Ovary (tissue), 9 donors: ENCODE data around the gene RRAS2. TPM values are rescaled to one million over a fixed set of nuclear protein-coding genes. Genes with fewer than 3 reads are reported as not detected.

Source experiments
- DNase-seq, 5 donors: peaks; one replicate each; pipeline ENCODE4 v3.0.0-alpha.2; 2019 to 2020
- H3K27ac ChIP-seq, 2 donors: fragments of 200-600 bp; one replicate each; pipeline versions ENCODE4 v1.5.1 to v1.8.0; 2019 to 2022
- H3K27me3 ChIP-seq: fragments of 200-600 bp; one replicate; pipeline ENCODE4 v1.8.0; 2022
- H3K36me3 ChIP-seq: fragments of 200-600 bp; sonication (generic); one replicate; pipeline ENCODE4 v1.5.1; 2019
- H3K4me1 ChIP-seq: one replicate; pipeline ENCODE4 v1.8.1; 2013; ENCODE audit warnings: mild to moderate bottlenecking, moderate library complexity; ENCODE audit not compliant: insufficient read depth
- H3K4me3 ChIP-seq: fragments of 200-600 bp; sonication (generic); one replicate; pipeline ENCODE4 v1.5.1; 2017
- H3K9me3 ChIP-seq, 2 donors: fragments of 200-600 bp in 1 of 2; sonication (generic) in 1 of 2; one replicate each; pipeline versions ENCODE4 v1.5.1 to v1.8.1; 2013 to 2019; ENCODE audit warnings: mild to moderate bottlenecking in 1 of 2, moderate library complexity in 1 of 2
- EP300 ChIP-seq: sonication (generic); formaldehyde crosslinking; IDR thresholded peaks from one replicate; pipeline ENCODE4 v1.6.1; 2017; ENCODE audit warnings: antibody characterized with exemption
- POLR2A ChIP-seq: fragments of 450-650 bp; IDR thresholded peaks from one replicate; pipeline ENCODE4 v1.6.1; 2017; ENCODE audit warnings: antibody characterized with exemption, mild to moderate bottlenecking, moderate library complexity
- WGBS, 3 donors: extraction: QIAGEN DNeasy Blood & Tissue Kit in 1 of 3; methylation state at CpG; one replicate each; pipeline versions ENCODE4 v1.1.5 to v1.1.7; 2013 to 2017; 5-methylcytosine and 5-hydroxymethylcytosine counted together
- intact Hi-C, 4 donors: fragments of 100-400 bp; cut with DNase I; formaldehyde crosslinking; loops; one replicate each; pipeline versions ENCODE4 v1.11.0 to v1.15.1; 2022 to 2023
- polyA plus RNA-seq, 2 donors: library from polyadenylated mRNA; stranded (reverse); fragments of 200-250 nt in 1 of 2; fragments of 350-450 nt in 1 of 2; fragmentation: Illumina TruSeq in 1 of 2; extraction: RNeasy Lipid Tissue Mini Kit (QIAGEN cat#74804) in 1 of 2; gene quantifications; one replicate each; pipeline ENCODE4 v1.2.3, GENCODE V29; 2013 to 2014
- total RNA-seq, 7 donors: library from RNA; depleted of rRNA in 2 of 7; stranded (reverse); fragments of >200 nt in 2 of 7; fragmentation: NEBNext Ultra II Directional in 3 of 7; extraction: Animal tissue kit (Norgen Biotek cat#: 25700) in 3 of 7; gene quantifications; one replicate each; pipeline versions ENCODE4 v1.1.0 to v1.2.4, GENCODE V29; 2016 to 2023
- TF ChIP-seq, protein P1 (sequence below), 3 donors: fragments of 450-650 bp in 2 of 3; fragments of 200-600 bp in 1 of 3; IDR thresholded peaks; one replicate each; pipeline versions ENCODE4 v1.5.1 to v1.8.0; 2016 to 2022; ENCODE audit warnings: antibody characterized with exemption in 3 of 3, mild to moderate bottlenecking in 1 of 3
- donor health status: DM: no; HTN: no; CAD: no; lungs with moderate emphysema.
- donor health status: DM: no; HTN: no; CAD: no.
- donor health status: Bipolar disorder and iron deficiency.
- donor health status: DM: yes; HTN: yes; CAD: no.
- donor health status: DM: no; HTN: no; CAD: no.
- donor health status: DM: yes; HTN: yes; CAD: no.

Gene RRAS2
- total and polyA plus RNA-seq, 9 donors, result 25.7 to 45.2 (median 34.8) TPM

DNA sequence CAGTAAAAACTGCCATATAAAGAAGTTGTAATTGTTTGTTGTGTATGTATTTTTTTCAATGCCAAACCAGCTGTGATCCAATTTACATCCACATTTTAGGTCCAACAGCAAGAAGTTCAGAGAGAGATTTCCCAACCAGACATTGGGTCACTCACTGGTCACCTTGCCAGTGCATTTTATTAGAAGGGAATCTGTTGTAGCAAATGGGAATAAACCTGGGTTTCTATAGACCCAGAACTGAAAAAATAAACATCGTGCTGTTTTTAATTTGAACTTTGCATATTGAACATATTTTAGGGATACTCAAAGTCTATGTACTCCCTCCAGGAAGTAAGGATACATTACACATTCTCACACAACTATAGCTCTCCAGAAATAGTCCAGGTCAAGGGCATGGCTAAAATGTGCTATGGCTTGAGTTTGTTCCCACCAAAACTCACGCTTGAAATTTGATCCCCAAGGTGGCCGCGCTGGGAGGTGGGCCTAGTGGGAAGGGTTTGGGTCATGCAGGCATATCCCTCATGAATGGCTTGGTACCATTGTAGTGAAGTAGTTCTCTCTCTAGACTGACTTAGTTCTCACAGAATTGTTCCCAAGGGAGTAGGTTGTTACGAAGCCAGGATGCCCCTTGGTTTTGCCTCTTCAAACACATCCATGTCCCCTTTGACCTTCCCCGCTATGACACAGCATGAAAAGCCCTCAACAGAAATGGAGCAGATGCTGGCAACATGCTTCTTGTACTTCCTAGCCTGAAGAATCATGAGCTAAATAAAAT, 90.9 kb downstream of the RRAS2 start:
- H3K27me3 ChIP-seq, result no peaks in the 10 kb centered on the region
- peaks cover 2% of the 10 kb centered on the region for H3K36me3 ChIP-seq
- no peak overlapping the region for H3K27ac ChIP-seq
- intact Hi-C loops, result no loop called here
- 61 to 81% (median 81%) methylated on average over 6 of the region's 6 CpGs for WGBS, 3 donors
- H3K4me3 ChIP-seq, result no peak overlapping the region
- no peak for DNase-seq
- H3K4me1 ChIP-seq, result no peaks in the 10 kb centered on the region
- no peak for TF ChIP-seq POLR2A
- TF ChIP-seq EP300, result no peak
- TF ChIP-seq, protein P1, sequence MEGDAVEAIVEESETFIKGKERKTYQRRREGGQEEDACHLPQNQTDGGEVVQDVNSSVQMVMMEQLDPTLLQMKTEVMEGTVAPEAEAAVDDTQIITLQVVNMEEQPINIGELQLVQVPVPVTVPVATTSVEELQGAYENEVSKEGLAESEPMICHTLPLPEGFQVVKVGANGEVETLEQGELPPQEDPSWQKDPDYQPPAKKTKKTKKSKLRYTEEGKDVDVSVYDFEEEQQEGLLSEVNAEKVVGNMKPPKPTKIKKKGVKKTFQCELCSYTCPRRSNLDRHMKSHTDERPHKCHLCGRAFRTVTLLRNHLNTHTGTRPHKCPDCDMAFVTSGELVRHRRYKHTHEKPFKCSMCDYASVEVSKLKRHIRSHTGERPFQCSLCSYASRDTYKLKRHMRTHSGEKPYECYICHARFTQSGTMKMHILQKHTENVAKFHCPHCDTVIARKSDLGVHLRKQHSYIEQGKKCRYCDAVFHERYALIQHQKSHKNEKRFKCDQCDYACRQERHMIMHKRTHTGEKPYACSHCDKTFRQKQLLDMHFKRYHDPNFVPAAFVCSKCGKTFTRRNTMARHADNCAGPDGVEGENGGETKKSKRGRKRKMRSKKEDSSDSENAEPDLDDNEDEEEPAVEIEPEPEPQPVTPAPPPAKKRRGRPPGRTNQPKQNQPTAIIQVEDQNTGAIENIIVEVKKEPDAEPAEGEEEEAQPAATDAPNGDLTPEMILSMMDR (IDR thresholded peaks at IDR 0.05), result no peak
- no peaks in the 10 kb centered on the region for H3K9me3 ChIP-seq

DNA sequence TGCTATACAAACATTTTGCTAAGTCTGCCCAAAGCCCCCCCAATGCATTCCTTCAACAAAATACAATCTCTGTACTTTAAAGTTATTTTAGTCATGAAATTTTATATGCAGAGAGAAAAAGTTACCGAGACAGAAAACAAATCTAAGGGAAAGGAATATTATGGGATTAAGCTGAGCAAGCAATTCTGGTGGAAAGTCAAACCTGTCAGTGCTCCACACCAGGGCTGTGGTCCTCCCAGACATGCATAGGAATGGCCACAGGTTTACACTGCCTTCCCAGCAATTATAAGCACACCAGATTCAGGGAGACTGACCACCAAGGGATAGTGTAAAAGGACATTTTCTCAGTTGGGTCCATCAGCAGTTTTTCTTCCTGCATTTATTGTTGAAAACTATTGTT, 92.4 kb downstream of the RRAS2 start:
- H3K27ac ChIP-seq, result no peak overlapping the region
- TF ChIP-seq, protein P1 (IDR thresholded peaks at IDR 0.05), result no peak
- no peak for TF ChIP-seq POLR2A
- no peak for TF ChIP-seq EP300
- intact Hi-C loops, result no loop called here
- 32 to 64% (median 44%) methylated on average over 1 of the region's 1 CpG for WGBS, 3 donors
- H3K4me3 ChIP-seq, result no peak overlapping the region
- H3K9me3 ChIP-seq, result no peaks in the 10 kb centered on the region
- no peaks in the 10 kb centered on the region for H3K27me3 ChIP-seq
- H3K4me1 ChIP-seq, result no peaks in the 10 kb centered on the region
- peaks cover 3% of the 10 kb centered on the region for H3K36me3 ChIP-seq
- DNase-seq, result no peak

DNA sequence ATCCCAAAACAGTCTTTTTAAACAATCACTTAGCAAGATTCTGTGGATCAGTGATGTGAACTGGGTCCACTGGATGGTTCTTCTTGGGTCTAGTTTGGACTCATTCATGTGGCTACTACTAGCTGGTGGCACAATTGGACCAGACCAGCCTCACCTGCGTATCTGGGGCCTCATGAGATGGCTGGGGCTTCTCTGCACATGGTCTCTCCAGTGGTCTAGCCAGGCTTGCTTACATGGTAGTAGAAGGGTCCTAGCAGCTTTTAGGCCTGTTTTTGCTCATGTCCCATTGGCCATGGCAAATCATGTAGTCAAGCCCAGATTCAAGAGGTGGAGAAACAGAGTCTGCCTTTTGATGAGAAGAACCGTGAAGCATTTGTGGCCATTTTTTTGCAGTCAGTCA, 94.0 kb downstream of the RRAS2 start:
- H3K9me3 ChIP-seq, result no peaks in the 10 kb centered on the region
- H3K36me3 ChIP-seq, result peaks cover 3% of the 10 kb centered on the region
- H3K27ac ChIP-seq, result no peak overlapping the region
- no peak for TF ChIP-seq EP300
- TF ChIP-seq POLR2A, result no peak
- TF ChIP-seq, protein P1 (IDR thresholded peaks at IDR 0.05), result no peak
- intact Hi-C loops, result no loop called here
- H3K27me3 ChIP-seq, result no peaks in the 10 kb centered on the region
- DNase-seq, result no peak
- WGBS, 3 donors, result 96 to 100% (median 99%) methylated on average over 2 of the region's 2 CpGs
- H3K4me3 ChIP-seq, result no peak overlapping the region
- H3K4me1 ChIP-seq, result no peaks in the 10 kb centered on the region

DNA sequence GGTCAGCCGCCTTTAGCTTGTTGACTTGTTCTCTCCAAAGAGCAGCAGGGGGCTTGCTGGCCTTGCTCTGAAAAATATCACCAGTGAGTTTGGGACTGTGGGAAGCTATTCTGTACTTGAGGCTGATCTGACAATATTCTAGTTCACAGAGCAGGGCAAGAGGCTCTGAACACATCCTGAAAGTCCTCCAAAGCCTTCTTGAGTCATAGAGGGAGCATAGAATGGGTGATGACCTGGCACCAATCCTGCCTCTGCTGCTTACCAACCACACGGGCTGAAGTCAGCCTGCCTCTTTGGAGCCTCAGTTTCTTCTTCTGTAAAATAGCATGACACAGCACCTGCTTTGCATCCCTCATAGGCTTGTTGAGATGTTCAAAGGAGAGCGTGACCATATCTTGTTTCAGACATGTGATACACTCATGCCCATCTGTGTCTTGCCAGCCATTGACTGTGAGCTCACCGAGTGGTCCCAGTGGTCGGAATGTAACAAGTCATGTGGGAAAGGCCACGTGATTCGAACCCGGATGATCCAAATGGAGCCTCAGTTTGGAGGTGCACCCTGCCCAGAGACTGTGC, 96.6 kb downstream of the RRAS2 start:
- Histone ChIP-seq H3K27ac (no peak overlapping the region), H3K27me3 (no peaks in the 10 kb centered on the region), H3K9me3 (no peaks in the 10 kb centered on the region), H3K36me3 (peaks cover 3% of the 10 kb centered on the region), H3K4me3 (no peak overlapping the region), H3K4me1 (no peaks in the 10 kb centered on the region)
- intact Hi-C loops, result no loop called here
- TF ChIP-seq POLR2A (no peak), EP300 (no peak)
- TF ChIP-seq, protein P1 (IDR thresholded peaks at IDR 0.05), result no peak
- WGBS, 3 donors, result 91% methylated on average over 8 of the region's 8 CpGs
- DNase-seq, result no peak
